ENCODE measurements around the gene LDB2.

The LDB2 gene

GRCh38 chr4:16881151-16881884 is 17.1 kb downstream of the LDB2 start:
- H3K36me3 ChIP-seq (ENCODE audit: control insufficient read depth, insufficient read depth, low read length), result no peaks in the 10 kb centered on the region
- no peak overlapping the region for H3K4me2 ChIP-seq (ENCODE audit: low read length)
- H3K9me3 ChIP-seq (ENCODE audit: control insufficient read depth, low read length), result no peaks in the 10 kb centered on the region
- H3K4me1 ChIP-seq, result no peaks in the 10 kb centered on the region
- H3K27ac ChIP-seq, result no peak overlapping the region
- no peak overlapping the region for H3K9ac ChIP-seq
- no peaks in the 10 kb centered on the region for H3K27me3 ChIP-seq (ENCODE audit: control insufficient read depth, insufficient read depth, low read length)
- H2AFZ ChIP-seq, result no peak overlapping the region
- no peak overlapping the region for H3K4me3 ChIP-seq (ENCODE audit: low read depth, low read length)
- H3K79me2 ChIP-seq, result no peaks in the 10 kb centered on the region
- TF ChIP-seq, protein P1, sequence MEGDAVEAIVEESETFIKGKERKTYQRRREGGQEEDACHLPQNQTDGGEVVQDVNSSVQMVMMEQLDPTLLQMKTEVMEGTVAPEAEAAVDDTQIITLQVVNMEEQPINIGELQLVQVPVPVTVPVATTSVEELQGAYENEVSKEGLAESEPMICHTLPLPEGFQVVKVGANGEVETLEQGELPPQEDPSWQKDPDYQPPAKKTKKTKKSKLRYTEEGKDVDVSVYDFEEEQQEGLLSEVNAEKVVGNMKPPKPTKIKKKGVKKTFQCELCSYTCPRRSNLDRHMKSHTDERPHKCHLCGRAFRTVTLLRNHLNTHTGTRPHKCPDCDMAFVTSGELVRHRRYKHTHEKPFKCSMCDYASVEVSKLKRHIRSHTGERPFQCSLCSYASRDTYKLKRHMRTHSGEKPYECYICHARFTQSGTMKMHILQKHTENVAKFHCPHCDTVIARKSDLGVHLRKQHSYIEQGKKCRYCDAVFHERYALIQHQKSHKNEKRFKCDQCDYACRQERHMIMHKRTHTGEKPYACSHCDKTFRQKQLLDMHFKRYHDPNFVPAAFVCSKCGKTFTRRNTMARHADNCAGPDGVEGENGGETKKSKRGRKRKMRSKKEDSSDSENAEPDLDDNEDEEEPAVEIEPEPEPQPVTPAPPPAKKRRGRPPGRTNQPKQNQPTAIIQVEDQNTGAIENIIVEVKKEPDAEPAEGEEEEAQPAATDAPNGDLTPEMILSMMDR (IDR thresholded peaks at IDR 0.05), result no peak

DNA sequence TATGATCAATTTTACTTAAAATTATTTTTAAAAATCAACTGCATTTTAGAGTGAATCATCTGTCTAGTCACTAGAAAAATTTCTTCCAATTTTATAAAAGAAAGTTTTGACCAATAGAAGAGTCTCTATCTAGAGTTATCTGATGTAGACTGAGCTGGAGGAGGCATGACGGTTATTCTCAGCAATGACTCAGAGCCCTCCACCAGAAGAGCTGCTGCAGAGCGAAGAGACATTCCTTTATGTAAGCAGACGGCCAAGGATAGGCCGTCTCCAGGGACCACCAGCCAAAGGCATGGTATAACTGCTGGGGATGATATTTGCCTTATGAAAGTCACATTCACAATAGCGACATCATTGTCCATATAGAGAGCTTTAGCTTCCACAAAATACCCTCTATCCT is 23.0 kb downstream of the LDB2 start:
- no peaks in the 10 kb centered on the region for H3K9me3 ChIP-seq (ENCODE audit: control insufficient read depth, low read length)
- H3K4me2 ChIP-seq (ENCODE audit: low read length), result no peak overlapping the region
- no peak overlapping the region for H3K4me3 ChIP-seq (ENCODE audit: low read depth, low read length)
- H3K36me3 ChIP-seq (ENCODE audit: control insufficient read depth, insufficient read depth, low read length), result no peaks in the 10 kb centered on the region
- H2AFZ ChIP-seq, result no peak overlapping the region
- H3K4me1 ChIP-seq, result no peaks in the 10 kb centered on the region
- H3K9ac ChIP-seq, result no peak overlapping the region
- H3K27me3 ChIP-seq (ENCODE audit: control insufficient read depth, insufficient read depth, low read length), result no peaks in the 10 kb centered on the region
- TF ChIP-seq, protein P1 (IDR thresholded peaks at IDR 0.05), result no peak
- no peak overlapping the region for H3K27ac ChIP-seq
- H3K79me2 ChIP-seq, result no peaks in the 10 kb centered on the region

DNA sequence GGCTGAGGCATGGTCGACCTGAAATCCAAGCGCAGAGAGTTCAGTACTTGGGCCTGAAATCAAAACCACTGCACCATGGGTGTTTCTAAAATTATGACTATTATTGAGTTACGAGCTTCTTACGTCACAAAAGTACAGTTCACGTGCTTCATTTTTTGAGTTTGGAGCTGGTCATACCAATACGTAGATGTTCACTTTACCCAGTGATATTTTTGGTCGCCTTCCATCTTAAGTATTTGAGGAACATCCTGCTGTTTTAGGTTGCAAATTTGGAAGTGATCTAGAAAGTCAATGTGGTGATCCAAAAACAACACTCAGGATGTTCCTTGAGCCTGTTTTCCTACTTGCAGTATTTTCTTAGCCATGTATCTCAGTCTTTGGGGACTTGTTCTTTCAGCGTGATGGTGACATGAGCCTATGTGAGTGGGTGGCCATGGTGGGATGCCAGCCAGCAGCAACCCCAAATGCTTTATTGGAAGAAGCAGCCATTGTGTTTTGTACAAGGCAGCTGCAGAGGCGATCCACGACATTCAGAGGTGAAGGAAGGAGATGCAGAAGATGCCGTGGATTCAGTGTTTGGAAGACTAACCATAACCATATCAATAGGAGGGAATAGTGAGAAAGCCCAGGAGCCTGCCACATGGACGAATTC is 28.7 kb downstream of the LDB2 start:
- H3K36me3 ChIP-seq (ENCODE audit: control insufficient read depth, insufficient read depth, low read length), result no peaks in the 10 kb centered on the region
- H3K4me3 ChIP-seq (ENCODE audit: low read depth, low read length), result no peak overlapping the region
- no peak overlapping the region for H3K27ac ChIP-seq
- no peaks in the 10 kb centered on the region for H3K4me1 ChIP-seq
- H3K4me2 ChIP-seq (ENCODE audit: low read length), result no peak overlapping the region
- TF ChIP-seq, protein P1 (IDR thresholded peaks at IDR 0.05), result no peak
- no peak overlapping the region for H2AFZ ChIP-seq
- H3K79me2 ChIP-seq, result no peaks in the 10 kb centered on the region
- no peaks in the 10 kb centered on the region for H3K9me3 ChIP-seq (ENCODE audit: control insufficient read depth, low read length)
- no peak overlapping the region for H3K9ac ChIP-seq
- H3K27me3 ChIP-seq (ENCODE audit: control insufficient read depth, insufficient read depth, low read length), result no peaks in the 10 kb centered on the region

GRCh38 chr4:16868674-16869073 is 29.8 kb downstream of the LDB2 start:
- no peaks in the 10 kb centered on the region for H3K4me1 ChIP-seq
- H3K36me3 ChIP-seq (ENCODE audit: control insufficient read depth, insufficient read depth, low read length), result no peaks in the 10 kb centered on the region
- no peak overlapping the region for H3K4me2 ChIP-seq (ENCODE audit: low read length)
- no peak overlapping the region for H3K27ac ChIP-seq
- H3K9ac ChIP-seq, result no peak overlapping the region
- no peaks in the 10 kb centered on the region for H3K27me3 ChIP-seq (ENCODE audit: control insufficient read depth, insufficient read depth, low read length)
- no peaks in the 10 kb centered on the region for H3K9me3 ChIP-seq (ENCODE audit: control insufficient read depth, low read length)
- no peaks in the 10 kb centered on the region for H3K79me2 ChIP-seq
- H2AFZ ChIP-seq, result no peak overlapping the region
- TF ChIP-seq, protein P1 (IDR thresholded peaks at IDR 0.05), result no peak
- no peak overlapping the region for H3K4me3 ChIP-seq (ENCODE audit: low read depth, low read length)
